Small intestine (tissue), 7 donors: Measurements from ENCODE around the gene TP53BP2. TPM values are rescaled to one million over a fixed set of nuclear protein-coding genes. Genes with fewer than 3 reads are reported as not detected.

Experiments used
- DNase-seq, 2 donors: peaks; one replicate each; pipeline versions ENCODE4 v3.0.0 to v3.0.0-alpha.2; 2013
- FAIRE-seq: peaks from 2 replicates; lab custom pipeline; 2012; peaks lifted over from hg19 to GRCh38; lab: Jason Lieb, UNC
- H3K27ac ChIP-seq, 3 donors: one replicate each; pipeline ENCODE4 v1.5.1; 2013; ENCODE audit warnings: low read length in 2 of 3, mild to moderate bottlenecking in 2 of 3, control low read depth in 1 of 3, inconsistent platforms in 1 of 3, low read depth in 1 of 3, moderate library complexity in 1 of 3
- H3K27me3 ChIP-seq, 3 donors: one replicate each; pipeline ENCODE4 v1.6.1; 2013; ENCODE audit warnings: low read length in 3 of 3, inconsistent platforms in 1 of 3; ENCODE audit not compliant: control insufficient read depth in 3 of 3, insufficient read depth in 3 of 3
- H3K36me3 ChIP-seq, 3 donors: one replicate each; pipeline ENCODE4 v1.6.1; 2013; ENCODE audit warnings: low read length in 3 of 3, inconsistent platforms in 1 of 3, low read depth in 1 of 3, mild to moderate bottlenecking in 1 of 3, moderate library complexity in 1 of 3; ENCODE audit not compliant: control insufficient read depth in 3 of 3, insufficient read depth in 2 of 3
- H3K4me1 ChIP-seq, 3 donors: one replicate each; pipeline ENCODE4 v1.6.1; 2013; ENCODE audit warnings: low read length in 2 of 3, inconsistent platforms in 1 of 3, low read depth in 1 of 3, mild to moderate bottlenecking in 1 of 3, moderate library complexity in 1 of 3; ENCODE audit not compliant: control insufficient read depth in 3 of 3, insufficient read depth in 2 of 3
- H3K4me3 ChIP-seq, 3 donors: one replicate each; pipeline ENCODE4 v1.5.1; 2013; ENCODE audit warnings: low read length in 3 of 3, control low read depth in 1 of 3, inconsistent platforms in 1 of 3, low read depth in 1 of 3, mild to moderate bottlenecking in 1 of 3, moderate library complexity in 1 of 3
- H3K9me3 ChIP-seq, 2 donors: one replicate each; pipeline ENCODE4 v1.6.1; 2013; ENCODE audit warnings: low read depth in 1 of 2, low read length in 1 of 2; ENCODE audit not compliant: control insufficient read depth in 2 of 2, insufficient read depth in 1 of 2
- WGBS, 3 donors: extraction: QIAGEN DNeasy Blood & Tissue Kit; methylation state at CpG; one replicate each; pipeline ENCODE4 v1.1.7; 2013; 5-methylcytosine and 5-hydroxymethylcytosine counted together
- polyA plus RNA-seq, 4 donors: library from polyadenylated mRNA; stranded (reverse) in 3 of 4; unstranded in 1 of 4; fragments of 200-250 nt in 3 of 4; fragments of 120-200 nt in 1 of 4; gene quantifications; one replicate each; pipeline versions ENCODE4 v1.2.1 to v1.2.3, GENCODE V29; 2013
- donor health status: healthy with polysubstance abuse.
- donor health status: control.
- donor health status: control.
- donor health status: Bipolar disorder and iron deficiency.
- donor health status: healthy.

The TP53BP2 gene
- polyA plus RNA-seq, 4 donors = 10.8 to 25.2 (median 11.4) TPM

- H3K9me3 ChIP-seq = peaks cover 0 to 4% of the 10 kb centered on the region in 2 donors
- H3K4me1 ChIP-seq = no peaks in the 10 kb centered on the region
- H3K36me3 ChIP-seq = no peaks in the 10 kb centered on the region
- no peak for FAIRE-seq
- peaks cover 0 to 5% (median 0%) of the 10 kb centered on the region in 3 donors for H3K27me3 ChIP-seq
- H3K27ac ChIP-seq = no peak overlapping the region
- DNase-seq = no peak
- H3K4me3 ChIP-seq = no peak overlapping the region
- WGBS, 3 donors = 40 to 62% (median 54%) methylated on average over 5 of the region's 5 CpGs
Measured at GRCh38 chr1:223860051-223860622, 14.4 kb upstream of the TP53BP2 start.

DNA sequence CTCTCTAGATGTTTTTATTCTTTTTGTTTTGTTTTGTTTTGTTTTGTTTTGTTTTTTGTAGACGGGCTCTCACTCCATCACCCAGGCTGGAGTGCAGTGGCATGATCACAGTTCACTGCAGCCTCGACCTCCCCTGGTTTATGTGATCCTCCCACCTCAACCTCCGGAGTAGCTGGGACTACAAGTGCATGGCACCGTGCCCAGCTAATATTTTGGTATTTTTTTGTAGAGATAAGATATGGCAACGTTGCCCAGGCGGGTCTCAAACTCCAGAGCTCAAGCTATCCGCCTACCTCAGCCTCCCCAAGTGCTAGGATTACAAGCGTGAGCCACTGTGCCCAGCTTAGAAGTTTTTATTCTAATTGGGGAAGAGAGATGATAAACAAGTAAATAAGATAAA lies 13.3 kb upstream of the TP53BP2 start:
- Histone ChIP-seq H3K4me3 (no peak overlapping the region), H3K27me3 (peaks cover 0 to 5% (median 0%) of the 10 kb centered on the region in 3 donors), H3K4me1 (no peaks in the 10 kb centered on the region), H3K9me3 (no peaks in the 10 kb centered on the region), H3K27ac (no peak overlapping the region), H3K36me3 (no peaks in the 10 kb centered on the region)
- DNase-seq (no peak), FAIRE-seq (no peak)
- 28 to 60% (median 39%) methylated on average over 8 of the region's 8 CpGs for WGBS, 3 donors

GRCh38 chr1:223856386-223856785 lies 10.6 kb upstream of the TP53BP2 start:
- WGBS, 3 donors = 94 to 96% (median 94%) methylated on average over 17 of the region's 17 CpGs
- Histone ChIP-seq H3K9me3 (no peaks in the 10 kb centered on the region), H3K27me3 (peaks cover 0 to 5% (median 0%) of the 10 kb centered on the region in 3 donors), H3K4me1 (no peaks in the 10 kb centered on the region), H3K4me3 (no peak overlapping the region), H3K36me3 (no peaks in the 10 kb centered on the region), H3K27ac (no peak overlapping the region)
- no peak for DNase-seq
- no peak for FAIRE-seq

- Histone ChIP-seq H3K4me1 (no peaks in the 10 kb centered on the region), H3K36me3 (no peaks in the 10 kb centered on the region), H3K27ac (no peak overlapping the region), H3K4me3 (no peak overlapping the region), H3K27me3 (peaks cover 0 to 3% (median 0%) of the 10 kb centered on the region in 3 donors), H3K9me3 (no peaks in the 10 kb centered on the region)
- WGBS, 3 donors = 87 to 96% (median 91%) methylated on average over 1 of the region's 1 CpG
- FAIRE-seq (no peak), DNase-seq (no peak)
Measured at GRCh38 chr1:223853748-223854147, 8.0 kb upstream of the TP53BP2 start.

GRCh38 chr1:223853275-223853674 lies 7.5 kb upstream of the TP53BP2 start:
- FAIRE-seq = no peak

GRCh38 chr1:223852337-223852736 lies 6.6 kb upstream of the TP53BP2 start:
- FAIRE-seq = no peak
- 68 to 86% (median 83%) methylated on average over 1 of the region's 1 CpG for WGBS, 3 donors
- no peak for DNase-seq

More at GRCh38 chr1:223853275-223853674, 7.5 kb upstream of the TP53BP2 start:
- H3K4me3 ChIP-seq = no peak overlapping the region
- H3K27ac ChIP-seq = no peak overlapping the region
- no peaks in the 10 kb centered on the region for H3K36me3 ChIP-seq
- no peaks in the 10 kb centered on the region for H3K4me1 ChIP-seq
- no peak for DNase-seq
- peaks cover 0 to 2% (median 0%) of the 10 kb centered on the region in 3 donors for H3K27me3 ChIP-seq
- H3K9me3 ChIP-seq = no peaks in the 10 kb centered on the region

GRCh38 chr1:223849352-223850254 lies 3.9 kb upstream of the TP53BP2 start:
- DNase-seq (no peak), FAIRE-seq (no peak)
- 84 to 90% (median 84%) methylated on average over 6 of the region's 6 CpGs for WGBS, 3 donors
- peaks cover 0 to 5% (median 3%) of the 10 kb centered on the region in 3 donors for H3K4me1 ChIP-seq
- H3K36me3 ChIP-seq = no peaks in the 10 kb centered on the region
- H3K27me3 ChIP-seq = no peaks in the 10 kb centered on the region
- H3K27ac ChIP-seq = no peak overlapping the region
- H3K4me3 ChIP-seq = no peak overlapping the region
- H3K9me3 ChIP-seq = no peaks in the 10 kb centered on the region

More at GRCh38 chr1:223852337-223852736, 6.6 kb upstream of the TP53BP2 start:
- H3K9me3 ChIP-seq = no peaks in the 10 kb centered on the region
- H3K36me3 ChIP-seq = no peaks in the 10 kb centered on the region
- H3K27ac ChIP-seq = no peak overlapping the region
- H3K4me1 ChIP-seq = no peaks in the 10 kb centered on the region
- H3K4me3 ChIP-seq = no peak overlapping the region
- no peaks in the 10 kb centered on the region for H3K27me3 ChIP-seq

DNA sequence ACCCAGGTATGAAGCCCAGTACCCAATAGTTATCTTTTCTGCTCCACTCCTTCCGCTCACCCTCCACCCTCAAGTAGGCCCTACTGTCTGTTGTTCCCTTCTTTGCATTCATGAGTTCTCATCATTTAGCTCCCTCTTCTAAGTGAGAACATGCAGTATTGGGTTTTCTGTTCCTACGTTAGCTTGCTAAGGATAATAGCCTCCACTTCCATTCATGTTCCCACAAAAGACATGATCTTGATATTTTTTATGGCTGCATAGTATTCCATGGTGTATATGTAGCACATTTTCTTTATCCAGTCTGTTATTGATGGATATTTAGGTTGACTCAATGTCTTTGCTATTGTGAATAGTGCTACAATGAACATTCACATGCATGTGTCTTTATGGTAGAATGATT lies 2.8 kb upstream of the TP53BP2 start:
- H3K9me3 ChIP-seq = no peaks in the 10 kb centered on the region
- WGBS, 3 donors = 96 to 100% (median 100%) methylated on average over 2 of the region's 2 CpGs
- no peak for FAIRE-seq
- DNase-seq = no peak
- H3K4me1 ChIP-seq = peaks cover 3 to 5% (median 4%) of the 10 kb centered on the region in 3 donors
- no peak overlapping the region for H3K4me3 ChIP-seq
- H3K27me3 ChIP-seq = no peaks in the 10 kb centered on the region
- H3K36me3 ChIP-seq = no peaks in the 10 kb centered on the region
- H3K27ac ChIP-seq = no peak overlapping the region
